ENCODE measurements around the gene CALD1. TPM values are rescaled to one million over a fixed set of nuclear protein-coding genes. Genes with fewer than 3 reads are reported as not detected.

CALD1 gene
- total RNA-seq, 2 donors from 2014 or later, result 912 to 1,038 TPM

DNA sequence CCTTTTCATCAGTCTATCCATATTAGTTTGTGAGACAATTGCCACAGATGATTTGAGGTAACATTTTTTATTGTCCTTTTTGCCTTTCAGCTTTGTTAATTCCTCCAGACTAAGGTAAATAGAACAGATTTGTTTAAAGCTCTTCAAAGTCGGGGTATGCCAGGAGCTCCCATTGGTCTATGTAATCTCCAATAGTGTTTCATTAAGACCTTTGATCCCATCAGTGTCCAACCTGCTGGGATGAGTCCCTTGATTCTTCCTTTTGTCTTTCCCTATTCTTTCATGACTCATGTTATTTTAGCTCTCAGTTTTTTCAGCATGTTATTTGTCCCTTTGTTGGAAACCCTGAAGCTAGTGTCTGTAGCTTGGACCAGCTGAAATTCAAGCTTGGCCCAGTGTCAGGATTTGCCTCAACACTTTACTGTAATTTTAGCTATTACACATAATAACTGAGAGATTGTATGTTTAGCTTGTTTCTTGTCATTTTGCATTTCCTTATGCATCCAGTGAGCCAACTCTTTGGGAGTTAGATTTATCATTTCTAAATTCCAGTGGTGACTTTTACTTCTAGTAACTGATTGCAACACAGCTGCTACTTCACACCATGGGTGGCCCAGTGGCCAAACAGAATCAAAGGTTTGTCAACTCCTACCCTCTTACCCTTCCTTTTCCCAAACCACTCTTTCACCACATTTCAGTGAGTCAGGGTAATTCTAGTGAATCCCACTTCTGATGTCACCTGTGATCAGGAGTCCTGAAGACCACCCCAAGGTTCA is 222.1 kb downstream of the CALD1 start:
- H3K27ac ChIP-seq, result no peak overlapping the region
- no peak for TF ChIP-seq CTCF (IDR thresholded peaks at IDR 0.05)
- ATAC-seq (ENCODE audit: insufficient number of reproducible peaks, low FRiP score, low read depth) (no peak), DNase-seq (ENCODE audit: low spot score) (no peak)
- no peaks in the 10 kb centered on the region for H3K9me3 ChIP-seq
- no peak overlapping the region for H3K4me3 ChIP-seq
- H3K27me3 ChIP-seq (replicated peaks; ENCODE audit: insufficient read depth), result no peaks in the 10 kb centered on the region
- H3K4me1 ChIP-seq (ENCODE audit: control insufficient read depth in 1 of 2, low read depth in 2 of 2), result peaks cover 0 to 5% of the 10 kb centered on the region in 2 donors
- H3K36me3 ChIP-seq, result no peaks in the 10 kb centered on the region

DNA sequence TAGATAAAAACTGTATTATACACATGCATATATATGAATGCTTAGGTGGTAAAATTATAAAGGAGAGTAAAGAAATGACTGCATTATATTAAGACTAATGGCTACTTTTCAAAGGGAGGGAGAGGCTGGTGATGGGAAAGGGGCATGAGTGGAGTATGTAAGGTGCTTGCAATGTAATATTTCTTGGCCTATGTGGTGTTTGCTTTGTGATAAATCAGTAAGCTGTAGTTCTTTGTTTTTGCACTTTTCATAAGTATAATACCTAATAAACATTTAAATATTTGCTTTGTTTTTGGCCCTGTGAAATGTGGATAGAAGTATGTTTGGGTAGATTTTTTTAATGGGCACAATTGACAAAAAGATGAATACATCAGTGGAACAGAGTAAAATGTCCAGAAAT is 232.8 kb downstream of the CALD1 start:
- H3K27me3 ChIP-seq (replicated peaks; ENCODE audit: insufficient read depth), result no peaks in the 10 kb centered on the region
- no peak for TF ChIP-seq CTCF (IDR thresholded peaks at IDR 0.05)
- H3K4me1 ChIP-seq (ENCODE audit: control insufficient read depth in 1 of 2, low read depth in 2 of 2), result no peaks in the 10 kb centered on the region
- DNase-seq (ENCODE audit: low spot score), result no peak
- no peaks in the 10 kb centered on the region for H3K36me3 ChIP-seq
- H3K9me3 ChIP-seq, result no peaks in the 10 kb centered on the region
- H3K4me3 ChIP-seq, result no peak overlapping the region
- no peak overlapping the region for H3K27ac ChIP-seq
- ATAC-seq (ENCODE audit: insufficient number of reproducible peaks, low FRiP score, low read depth), result no peak

Other genes with a start within 250 kb of the CALD1 start
- gene AKR1B15, start 230.5 kb upstream of the CALD1 start, total RNA-seq, result under 1 TPM; 0.27 to 0.28 TPM
- gene BPGM, start 132.8 kb upstream of the CALD1 start, total RNA-seq, result 10 to 100 TPM; 20.0 to 22.3 TPM
- gene AGBL3, start 206.9 kb downstream of the CALD1 start, total RNA-seq, result under 1 TPM; 0.28 to 0.54 TPM